Retinal pigment epithelial cell (primary cell): ENCODE data around the gene RHOV.

ENCODE experiments used
- DNase-seq: peaks from one replicate; pipeline ENCODE4 v3.0.0-alpha.2; 2010; ENCODE audit warnings: low read depth
- H3K4me3 ChIP-seq: 2 replicates; pipeline ENCODE4 v1.5.1; 2011; ENCODE audit warnings: mild to moderate bottlenecking, low read length, control low read depth, moderate library complexity
- TF ChIP-seq, protein P1 (sequence below): conservative IDR thresholded peaks from 2 replicates; pipeline ENCODE4 v1.5.1; 2011; ENCODE audit warnings: low read depth, low read length, control low read depth, inconsistent platforms

RHOV gene, protein sequence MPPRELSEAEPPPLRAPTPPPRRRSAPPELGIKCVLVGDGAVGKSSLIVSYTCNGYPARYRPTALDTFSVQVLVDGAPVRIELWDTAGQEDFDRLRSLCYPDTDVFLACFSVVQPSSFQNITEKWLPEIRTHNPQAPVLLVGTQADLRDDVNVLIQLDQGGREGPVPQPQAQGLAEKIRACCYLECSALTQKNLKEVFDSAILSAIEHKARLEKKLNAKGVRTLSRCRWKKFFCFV

DNA sequence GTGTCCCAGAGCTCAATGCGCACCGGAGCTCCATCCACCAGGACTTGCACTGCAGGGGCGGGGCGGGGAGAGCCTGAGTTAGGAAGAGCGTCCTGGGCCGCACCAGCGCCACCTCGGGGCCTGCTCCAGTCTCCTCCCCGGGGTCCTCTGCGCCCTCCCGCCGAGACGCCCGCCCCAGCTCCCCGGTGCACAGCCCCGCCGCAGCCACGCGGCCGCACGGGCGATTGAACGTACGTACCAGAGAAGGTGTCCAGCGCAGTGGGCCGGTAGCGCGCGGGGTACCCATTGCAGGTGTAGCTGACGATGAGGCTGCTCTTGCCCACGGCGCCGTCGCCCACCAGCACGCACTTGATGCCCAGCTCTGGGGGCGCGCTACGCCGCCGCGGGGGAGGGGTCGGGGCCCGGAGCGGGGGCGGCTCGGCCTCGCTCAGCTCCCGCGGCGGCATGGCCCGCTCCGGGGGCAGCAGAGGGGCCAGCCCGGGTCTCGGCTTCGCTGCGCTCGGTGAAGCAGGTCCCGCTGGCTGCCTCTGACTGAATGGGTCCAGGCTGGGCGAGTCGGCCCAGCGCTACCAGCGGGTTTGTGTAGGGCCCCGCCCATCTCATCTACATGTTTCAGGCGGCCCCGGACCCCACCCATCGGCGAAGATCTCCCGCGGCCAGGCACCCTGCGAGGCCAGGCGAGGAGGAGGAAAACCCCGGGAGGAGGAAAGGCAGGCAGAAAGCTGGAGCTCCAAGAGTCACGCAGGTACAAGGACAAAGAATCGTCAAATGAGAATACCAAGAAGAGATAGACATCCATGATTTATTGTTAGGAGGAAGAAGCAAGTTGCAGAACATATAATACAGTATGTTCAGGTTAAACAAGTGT is at the start of gene RHOV:
RHOV (minus strand) TSS at position 541 of the 868 bp plus-strand sequence; CDS start at position 446, 95 bp downstream.
- H3K4me3 ChIP-seq = peak within 1 kb of the TSS; percentile 48

DNA sequence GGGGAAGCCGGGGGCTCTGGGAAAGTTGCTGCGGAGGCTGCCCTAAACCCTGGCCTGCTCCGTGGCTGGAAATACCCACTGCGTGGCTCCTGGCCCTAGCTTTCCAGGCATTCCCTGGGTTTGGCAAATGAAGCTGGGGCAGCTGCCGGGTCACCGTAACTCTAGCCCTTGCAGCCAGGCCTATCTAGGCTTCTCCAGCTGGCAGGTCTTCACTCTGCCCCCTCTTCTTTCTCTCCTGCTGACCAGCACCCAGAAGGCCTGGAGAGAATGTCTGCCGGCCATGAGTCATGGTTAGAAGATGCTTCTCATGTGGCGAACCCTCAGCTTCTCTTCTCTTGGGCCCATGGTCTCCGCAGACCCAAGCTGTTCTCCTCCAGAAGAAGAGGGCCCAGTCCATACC is 49.5 kb upstream of the RHOV start:
- DNase-seq = no peak
- TF ChIP-seq, protein P1, sequence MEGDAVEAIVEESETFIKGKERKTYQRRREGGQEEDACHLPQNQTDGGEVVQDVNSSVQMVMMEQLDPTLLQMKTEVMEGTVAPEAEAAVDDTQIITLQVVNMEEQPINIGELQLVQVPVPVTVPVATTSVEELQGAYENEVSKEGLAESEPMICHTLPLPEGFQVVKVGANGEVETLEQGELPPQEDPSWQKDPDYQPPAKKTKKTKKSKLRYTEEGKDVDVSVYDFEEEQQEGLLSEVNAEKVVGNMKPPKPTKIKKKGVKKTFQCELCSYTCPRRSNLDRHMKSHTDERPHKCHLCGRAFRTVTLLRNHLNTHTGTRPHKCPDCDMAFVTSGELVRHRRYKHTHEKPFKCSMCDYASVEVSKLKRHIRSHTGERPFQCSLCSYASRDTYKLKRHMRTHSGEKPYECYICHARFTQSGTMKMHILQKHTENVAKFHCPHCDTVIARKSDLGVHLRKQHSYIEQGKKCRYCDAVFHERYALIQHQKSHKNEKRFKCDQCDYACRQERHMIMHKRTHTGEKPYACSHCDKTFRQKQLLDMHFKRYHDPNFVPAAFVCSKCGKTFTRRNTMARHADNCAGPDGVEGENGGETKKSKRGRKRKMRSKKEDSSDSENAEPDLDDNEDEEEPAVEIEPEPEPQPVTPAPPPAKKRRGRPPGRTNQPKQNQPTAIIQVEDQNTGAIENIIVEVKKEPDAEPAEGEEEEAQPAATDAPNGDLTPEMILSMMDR = no peak
- H3K4me3 ChIP-seq = no peak overlapping the region

More for the DNA sequence above, at the start of gene RHOV:
- TF ChIP-seq, protein P1 = peak; percentile 44
- no peak for DNase-seq

DNA sequence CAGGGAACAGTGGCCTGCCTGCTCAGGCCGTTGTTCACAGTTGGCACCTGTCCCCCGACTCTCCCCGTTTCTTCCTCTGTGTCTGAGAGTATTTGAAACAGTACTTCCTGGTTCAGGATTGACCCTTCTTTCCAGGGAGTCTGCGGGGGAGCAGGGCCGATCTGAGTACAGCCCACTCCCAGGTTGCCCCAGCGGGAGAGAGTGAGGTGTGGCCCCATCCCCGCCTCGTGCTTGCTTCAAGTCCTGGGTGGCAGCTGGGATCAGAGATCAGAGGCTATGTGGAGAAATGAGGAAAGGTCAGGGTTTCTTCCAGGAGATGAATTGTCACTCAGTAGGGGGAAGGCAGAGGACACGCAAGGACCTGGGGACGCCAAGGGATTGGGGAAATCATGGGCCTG is 48.6 kb upstream of the RHOV start:
- TF ChIP-seq, protein P1 = no peak
- no peak for DNase-seq
- no peak overlapping the region for H3K4me3 ChIP-seq

DNA sequence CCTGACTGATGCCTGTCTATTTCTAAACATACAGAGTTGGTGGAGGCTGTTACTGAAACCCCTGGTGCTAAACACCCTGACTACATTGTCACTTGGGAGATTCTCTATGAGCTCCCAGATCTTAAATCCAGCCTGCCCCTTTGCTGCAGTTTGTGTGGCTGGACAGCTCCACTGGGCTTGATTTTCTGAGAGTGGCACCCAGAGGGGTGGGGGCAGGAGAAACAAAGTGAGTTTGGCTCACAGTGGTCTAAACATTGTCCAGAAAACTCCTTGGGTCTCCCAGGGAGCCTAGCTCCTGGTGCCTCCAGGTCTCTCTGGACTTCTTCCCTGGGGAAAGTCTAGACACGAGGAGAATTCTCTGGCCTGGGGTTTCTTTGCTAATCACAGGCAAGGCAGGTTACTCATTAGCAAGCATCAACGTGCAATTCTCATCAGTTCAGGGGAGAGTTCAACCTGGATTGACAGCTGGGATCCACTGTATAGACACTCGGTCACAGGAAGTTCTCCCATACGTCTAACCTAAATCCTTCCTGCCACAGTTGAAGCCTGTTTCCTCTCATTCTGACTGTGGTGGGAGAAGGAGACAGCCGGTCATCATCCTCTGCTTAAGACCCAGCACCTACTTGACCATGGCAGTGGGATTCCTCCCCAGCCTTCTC is 48.0 kb upstream of the RHOV start:
- TF ChIP-seq, protein P1 = no peak
- DNase-seq = no peak
- no peak overlapping the region for H3K4me3 ChIP-seq

DNA sequence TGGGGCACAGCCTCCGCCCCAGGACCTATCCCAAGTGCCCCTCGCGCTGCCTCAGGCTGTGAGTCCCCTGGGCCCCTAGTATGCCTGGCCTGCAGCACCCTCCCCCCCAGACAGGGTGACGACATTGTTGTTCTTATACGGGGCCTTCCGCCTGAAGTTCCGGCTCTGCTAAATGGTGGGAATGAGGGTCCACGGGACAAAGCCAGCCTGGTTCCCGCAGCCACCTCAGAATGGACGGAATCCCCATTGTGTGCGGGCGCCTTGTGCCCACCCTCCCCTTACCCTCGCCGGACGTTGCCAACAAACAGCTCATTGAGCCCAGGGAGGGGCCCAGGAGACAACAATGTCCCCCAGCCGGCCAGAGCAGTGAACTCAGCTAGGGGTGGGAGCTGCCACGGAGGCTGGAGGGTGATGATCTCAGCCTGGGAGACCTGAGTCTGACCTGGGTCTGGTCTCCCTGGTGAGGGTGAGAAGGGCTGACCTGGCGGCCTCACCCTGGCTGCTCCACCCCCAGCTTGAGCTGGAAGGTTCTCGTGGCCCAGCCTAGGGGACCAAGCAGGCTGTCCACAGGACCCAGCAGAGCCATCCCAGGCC is 44.9 kb upstream of the RHOV start:
- TF ChIP-seq, protein P1 = no peak
- DNase-seq = no peak
- H3K4me3 ChIP-seq = no peak overlapping the region

DNA sequence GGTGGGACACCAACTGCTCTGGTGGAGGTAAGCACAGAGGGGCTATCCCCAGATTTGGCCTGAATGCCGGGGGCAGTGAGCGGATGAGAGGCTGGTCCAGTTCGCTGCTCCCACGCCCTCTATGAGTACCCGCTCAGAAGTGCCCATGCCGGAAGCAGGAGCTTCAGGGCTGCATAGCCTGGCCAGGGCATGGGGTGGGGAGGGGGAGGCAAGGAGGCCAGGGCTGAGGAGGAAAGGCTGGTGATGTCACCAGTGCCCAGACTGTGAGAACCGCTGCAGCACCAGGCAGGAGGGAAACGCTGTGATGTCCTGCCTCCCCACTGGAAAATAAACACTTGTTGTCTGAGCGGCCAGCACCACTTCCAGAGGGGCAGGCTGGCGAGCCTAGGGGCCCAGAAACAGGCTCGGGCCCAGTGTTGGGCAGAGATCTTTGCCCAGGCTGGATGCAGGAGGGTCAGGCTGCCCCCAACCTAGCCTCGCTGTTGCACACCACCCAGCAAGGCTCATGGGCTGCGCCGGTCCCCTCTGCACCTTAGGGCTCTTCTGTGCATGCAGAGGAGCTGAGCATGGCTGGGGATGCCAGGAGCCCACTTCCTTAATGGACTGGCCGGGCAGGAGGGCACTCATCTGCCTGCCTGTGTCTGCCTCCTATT is 44.2 kb upstream of the RHOV start:
- TF ChIP-seq, protein P1 = no peak
- H3K4me3 ChIP-seq = no peak overlapping the region

More for the DNA sequence above, 44.2 kb upstream of the RHOV start:
- DNase-seq = no peak
